HL-60 (cell line): ENCODE results near the gene CDC45.

Experiments used
- POLR2AphosphoS5 ChIP-seq: IDR thresholded peaks from 2 replicates; pipeline ENCODE4 v1.6.1; 2012; ENCODE audit warnings: low read depth
- REST ChIP-seq: IDR thresholded peaks from 2 replicates; pipeline ENCODE4 v1.6.1; 2012; ENCODE audit warnings: low read depth; ENCODE audit not compliant: insufficient replicate concordance
- SPI1 ChIP-seq: IDR thresholded peaks from 2 replicates; pipeline ENCODE4 v1.6.1; 2012; ENCODE audit warnings: low read depth, mild to moderate bottlenecking, borderline replicate concordance
- TF ChIP-seq, protein P1 (sequence below): IDR thresholded peaks from one replicate; pipeline ENCODE4 v1.5.1; 2011; ENCODE audit warnings: low read length, control low read depth, inconsistent platforms; ENCODE audit not compliant: insufficient read depth

DNA sequence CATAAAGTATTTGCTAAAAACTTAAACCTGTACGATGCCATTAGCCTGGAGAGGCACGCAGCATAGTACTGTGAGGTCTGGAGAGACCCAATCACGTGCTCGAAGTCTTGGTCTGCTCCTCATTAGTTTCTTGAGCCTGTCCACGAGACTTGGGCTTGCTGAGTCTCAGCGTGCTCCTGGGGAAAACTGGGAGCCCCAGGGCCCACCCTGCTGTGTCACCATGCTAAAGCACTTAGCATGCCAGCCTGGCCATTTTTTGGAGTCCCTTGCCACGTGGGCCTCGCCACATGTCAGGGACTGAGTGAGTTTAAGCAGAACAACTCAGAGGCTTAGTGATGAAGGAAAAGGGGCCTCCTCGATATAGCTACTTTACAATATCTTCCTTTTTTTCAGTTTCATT lies 2.6 kb downstream of the CDC45 start:
- TF ChIP-seq POLR2AphosphoS5 (no peak), REST (no peak), SPI1 (no peak)
- TF ChIP-seq, protein P1, sequence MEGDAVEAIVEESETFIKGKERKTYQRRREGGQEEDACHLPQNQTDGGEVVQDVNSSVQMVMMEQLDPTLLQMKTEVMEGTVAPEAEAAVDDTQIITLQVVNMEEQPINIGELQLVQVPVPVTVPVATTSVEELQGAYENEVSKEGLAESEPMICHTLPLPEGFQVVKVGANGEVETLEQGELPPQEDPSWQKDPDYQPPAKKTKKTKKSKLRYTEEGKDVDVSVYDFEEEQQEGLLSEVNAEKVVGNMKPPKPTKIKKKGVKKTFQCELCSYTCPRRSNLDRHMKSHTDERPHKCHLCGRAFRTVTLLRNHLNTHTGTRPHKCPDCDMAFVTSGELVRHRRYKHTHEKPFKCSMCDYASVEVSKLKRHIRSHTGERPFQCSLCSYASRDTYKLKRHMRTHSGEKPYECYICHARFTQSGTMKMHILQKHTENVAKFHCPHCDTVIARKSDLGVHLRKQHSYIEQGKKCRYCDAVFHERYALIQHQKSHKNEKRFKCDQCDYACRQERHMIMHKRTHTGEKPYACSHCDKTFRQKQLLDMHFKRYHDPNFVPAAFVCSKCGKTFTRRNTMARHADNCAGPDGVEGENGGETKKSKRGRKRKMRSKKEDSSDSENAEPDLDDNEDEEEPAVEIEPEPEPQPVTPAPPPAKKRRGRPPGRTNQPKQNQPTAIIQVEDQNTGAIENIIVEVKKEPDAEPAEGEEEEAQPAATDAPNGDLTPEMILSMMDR = no peak
